K562 (cell line): ENCODE results near the gene LY6G6C. TPM values are rescaled to one million over a fixed set of nuclear protein-coding genes. Genes with fewer than 3 reads are reported as not detected.
A peak's percentile ranks its signal among the peaks of the same experiment; 100 is the strongest.

Experiments
- ATAC-seq: fragments of 200-7000 bp; cut with Tn5 transposase; 3 replicates; pipeline ENCODE4 v1.9.1; 2020; ENCODE audit warnings: moderate library complexity
- BruUV-seq: library from RNA; stranded (reverse); fragments of 400-500 nt; replicated peaks from 2 replicates; lab custom pipeline; 2021; lab: Mats Ljungman, UMichigan
- CTCF ChIA-PET: fragments of 300-600 bp; formaldehyde crosslinking; extraction: SDS; loops from one replicate; lab custom pipeline; 2021; ENCODE audit warnings: low intra/inter-chr PET ratio; lab: Yijun Ruan, JAX
- POLR2A ChIA-PET: fragments of 300-600, 350-650 bp; sonication (Branson Sonifier 250); formaldehyde crosslinking; extraction: SDS; loops from one replicate; lab custom pipeline; 2021; ENCODE audit warnings: antibody characterized with exemption, inconsistent platforms; lab: Yijun Ruan, JAX
- DNase-seq, 4 experiments: peaks; one replicate each; pipeline versions ENCODE4 v3.0.0 to v3.0.0-alpha.2; 2011 to 2018; ENCODE audit warnings: low spot score in 3 of 4, mixed read lengths in 3 of 4; ENCODE audit errors: extremely low read depth in 1 of 4
- FAIRE-seq: peaks from 2 replicates; lab custom pipeline; 2011; peaks lifted over from hg19 to GRCh38; lab: Jason Lieb, UNC
- H2AFZ ChIP-seq: 2 replicates; pipeline ENCODE4 v1.6.0; 2011; ENCODE audit warnings: low read depth, low read length, control low read depth, inconsistent platforms
- H3K27ac ChIP-seq: fragments of 200-600 bp; 3 replicates; pipeline ENCODE4 v1.8.0; 2011; ENCODE audit warnings: low read depth, mild to moderate bottlenecking, control low read depth, inconsistent platforms, low read length, moderate library complexity, mixed read lengths; ENCODE audit errors: extremely low read depth
- H3K27me3 ChIP-seq, 2 experiments: fragments of 300-600 bp in 1 of 2; 2 replicates in 1 of 2; 3 replicates in 1 of 2; pipeline versions ENCODE4 v1.6.0 to v1.8.0; 2011; ENCODE audit warnings: inconsistent platforms in 2 of 2, low read length in 2 of 2, mild to moderate bottlenecking in 1 of 2, mixed read lengths in 1 of 2, moderate library complexity in 1 of 2; ENCODE audit not compliant: control insufficient read depth in 2 of 2, insufficient read depth in 2 of 2
- H3K36me3 ChIP-seq: fragments of 300-600 bp; 3 replicates; pipeline ENCODE4 v1.8.0; 2011; ENCODE audit warnings: mild to moderate bottlenecking, low read length, inconsistent platforms; ENCODE audit not compliant: control insufficient read depth, insufficient read depth
- H3K4me1 ChIP-seq, 2 experiments: fragments of 200-600 bp in 1 of 2; replicated peaks in 1 of 2; 2 replicates in 1 of 2; 3 replicates in 1 of 2; pipeline versions ENCODE4 v1.5.1 to v1.8.0; 2011; ENCODE audit warnings: inconsistent platforms in 2 of 2, low read length in 2 of 2, mild to moderate bottlenecking in 1 of 2, mixed read lengths in 1 of 2, moderate library complexity in 1 of 2; ENCODE audit not compliant: control insufficient read depth in 2 of 2, insufficient read depth in 2 of 2
- H3K4me2 ChIP-seq: 2 replicates; pipeline ENCODE4 v1.6.1; 2011; ENCODE audit warnings: low read length, control low read depth, inconsistent platforms, mixed read lengths; ENCODE audit not compliant: insufficient read depth
- H3K4me3 ChIP-seq: fragments of 200-600 bp; sonication (generic), shearing (Covaris generic); 2 replicates; pipeline ENCODE4 v1.5.1; 2016; ENCODE audit warnings: control low read depth, inconsistent platforms
- H3K79me2 ChIP-seq: fragments of 200-600 bp; 3 replicates; pipeline ENCODE4 v1.8.0; 2011; ENCODE audit warnings: low read length, inconsistent platforms; ENCODE audit not compliant: control insufficient read depth, insufficient read depth
- H3K9ac ChIP-seq, 2 experiments: 2 replicates each; pipeline versions ENCODE4 v1.6.0 to v1.6.1; 2011; ENCODE audit warnings: low read depth in 2 of 2, low read length in 2 of 2, control low read depth in 1 of 2, inconsistent platforms in 1 of 2, mild to moderate bottlenecking in 1 of 2, mixed read lengths in 1 of 2; ENCODE audit not compliant: insufficient read depth in 1 of 2
- H3K9me1 ChIP-seq: one replicate; pipeline ENCODE4 v1.6.0; 2011; ENCODE audit warnings: inconsistent platforms, mild to moderate bottlenecking, low read length, moderate library complexity; ENCODE audit not compliant: control insufficient read depth, insufficient read depth
- H3K9me3 ChIP-seq: replicated peaks from 2 replicates; pipeline ENCODE4 v1.5.1; 2011; ENCODE audit warnings: low read depth, low read length, inconsistent platforms; ENCODE audit not compliant: control insufficient read depth, insufficient read depth
- H4K20me1 ChIP-seq: replicated peaks from 2 replicates; pipeline ENCODE4 v1.6.1; 2011; ENCODE audit warnings: low read length, inconsistent platforms, mixed read lengths; ENCODE audit not compliant: control insufficient read depth, insufficient read depth
- ARHGAP35 ChIP-seq: fragments of 450-650 bp; IDR thresholded peaks from 2 replicates; pipeline ENCODE4 v1.6.1; 2018; ENCODE audit not compliant: partially characterized antibody
- CCAR2 ChIP-seq: fragments of 200-400 bp; formaldehyde crosslinking; IDR thresholded peaks from 2 replicates; pipeline ENCODE4 v1.6.1; 2017; ENCODE audit warnings: mild to moderate bottlenecking, low read depth, low read length
- DPF2 ChIP-seq: fragments of 450-650 bp; IDR thresholded peaks from 2 replicates; pipeline ENCODE4 v1.6.1; 2016
- ESRRA ChIP-seq: fragments of 450-650 bp; IDR thresholded peaks from 2 replicates; pipeline ENCODE4 v1.6.1; 2014; ENCODE audit warnings: low read depth, mild to moderate bottlenecking, moderate library complexity, borderline replicate concordance
- EWSR1 ChIP-seq: fragments of 450-650 bp; IDR thresholded peaks from 2 replicates; pipeline ENCODE4 v1.6.1; 2018; ENCODE audit warnings: borderline replicate concordance, mild to moderate bottlenecking, low read depth, moderate library complexity; ENCODE audit not compliant: partially characterized antibody
- FOXJ3 ChIP-seq: sonication (generic); formaldehyde crosslinking; IDR thresholded peaks from 2 replicates; pipeline ENCODE4 v1.4.0; 2020; ENCODE audit warnings: mild to moderate bottlenecking, missing genetic modification reagents
- FOXK2 ChIP-seq, 2 experiments: fragments of 450-650 bp; IDR thresholded peaks in 1 of 2; conservative IDR thresholded peaks in 1 of 2; 2 replicates each; pipeline ENCODE4 v1.6.1; 2016; ENCODE audit warnings: low read depth in 2 of 2, mild to moderate bottlenecking in 1 of 2
- HDAC8 ChIP-seq: fragments of 450-650 bp; IDR thresholded peaks from 2 replicates; pipeline ENCODE4 v1.6.1; 2016; ENCODE audit warnings: mild to moderate bottlenecking, missing genetic modification characterization, moderate library complexity, missing compliant biosample characterization
- KLF13 ChIP-seq: fragments of 450-650 bp; IDR thresholded peaks from 2 replicates; pipeline ENCODE4 v1.6.1; 2016; ENCODE audit warnings: missing genetic modification characterization, low read depth, mild to moderate bottlenecking, missing compliant biosample characterization, moderate library complexity, borderline replicate concordance
- KLF6 ChIP-seq: fragments of 250-450 bp; sonication (Bioruptor Pico); IDR thresholded peaks from 2 replicates; pipeline ENCODE4 v1.4.0; 2020; ENCODE audit warnings: mild to moderate bottlenecking, moderate library complexity, borderline replicate concordance
- NCOA2 ChIP-seq, 2 experiments: fragments of 450-650 bp; IDR thresholded peaks; 2 replicates each; pipeline ENCODE4 v1.6.1; 2018; ENCODE audit warnings: mild to moderate bottlenecking in 2 of 2, moderate library complexity in 1 of 2; ENCODE audit not compliant: partially characterized antibody in 2 of 2
- RFX1 ChIP-seq: fragments of 450-650 bp; IDR thresholded peaks from 2 replicates; pipeline ENCODE4 v1.6.1; 2016; ENCODE audit warnings: mild to moderate bottlenecking, moderate library complexity
- SMARCB1 ChIP-seq: IDR thresholded peaks from 2 replicates; pipeline ENCODE4 v1.6.1; 2011; ENCODE audit warnings: improper control_type of control experiment, low read depth; ENCODE audit not compliant: insufficient read length
- SP1 ChIP-seq: sonication (generic); formaldehyde crosslinking; IDR thresholded peaks from 2 replicates; pipeline ENCODE4 v1.8.1; 2022; ENCODE audit warnings: mild to moderate bottlenecking, missing genetic modification reagents
- TEAD1 ChIP-seq, 2 experiments: fragments of 450-650 bp in 1 of 2; sonication (generic) in 1 of 2; formaldehyde crosslinking; IDR thresholded peaks; 2 replicates each; pipeline versions ENCODE4 v1.4.0 to v1.8.0; 2020 to 2022; ENCODE audit warnings: mild to moderate bottlenecking in 2 of 2, missing genetic modification reagents in 1 of 2
- U2AF2 ChIP-seq: fragments of 200-400 bp; formaldehyde crosslinking; optimal IDR thresholded peaks from 2 replicates; pipeline ENCODE3; 2017; ENCODE audit warnings: low read depth, mild to moderate bottlenecking, low read length
- ZNF121 ChIP-seq: sonication (generic); formaldehyde crosslinking; conservative IDR thresholded peaks from 2 replicates; pipeline ENCODE4 v1.8.0; 2022; ENCODE audit warnings: missing genetic modification reagents
- ZNF785 ChIP-seq: fragments of 250-450 bp; sonication (Bioruptor Pico); IDR thresholded peaks from 2 replicates; pipeline ENCODE4 v1.4.0; 2020; ENCODE audit warnings: mild to moderate bottlenecking
- ZNF79 ChIP-seq: fragments of 250-450 bp; sonication (Bioruptor Pico); IDR thresholded peaks from 2 replicates; pipeline ENCODE4 v1.4.0; 2020; ENCODE audit warnings: low read depth, mild to moderate bottlenecking, moderate library complexity
- WGBS: fragments of 100-300 bp; shearing (Covaris generic); methylation state at CpG from one replicate; pipeline ENCODE4 v1.1.6; 2016; ENCODE audit warnings: low coverage, mixed read lengths; ENCODE audit not compliant: insufficient coverage; ENCODE audit errors: missing lambda C conversion rate; 5-methylcytosine and 5-hydroxymethylcytosine counted together
- in situ Hi-C: fragments of 300-500 bp; cut with MboI; formaldehyde crosslinking; loops from 4 replicates; pipeline ENCODE4 v1.15.0; 2018; ENCODE audit warnings: inconsistent platforms, mixed read lengths
- intact Hi-C: fragments of 100-400 bp; cut with micrococcal nuclease; formaldehyde crosslinking; loops from 2 replicates; pipeline ENCODE4 v1.14.2; 2022
- polyA plus RNA-seq, 8 experiments: library from polyadenylated mRNA; depleted of rRNA in 4 of 8; stranded (reverse) in 5 of 8; unstranded in 3 of 8; fragments of >200 nt; fragmentation: Nextera tagmentation in 2 of 8; fragmentation: Illumina TruSeq in 1 of 8; extraction: Ambion mirVana in 2 of 8; extraction: Trizol in 1 of 8; gene quantifications; 2 replicates each; pipeline versions ENCODE4 v1.2.1 to v1.2.3, GENCODE V29; 2011 to 2014; ENCODE audit warnings: inconsistent platforms in 1 of 8, missing spikeins in 1 of 8
- total RNA-seq, 7 experiments: library from RNA; depleted of rRNA in 6 of 7; stranded (reverse); fragments of >200 nt in 6 of 7; fragmentation: Illumina TruSeq in 2 of 7; extraction: Trizol in 2 of 7; gene quantifications; 2 replicates each; pipeline versions ENCODE4 v1.2.1 to v1.2.3, GENCODE V29; 2011 to 2021; ENCODE audit warnings: low replicate concordance in 1 of 7
- TF ChIP-seq, protein P1 (sequence below): fragments of 200-400 bp; formaldehyde crosslinking; IDR thresholded peaks from 2 replicates; pipeline ENCODE4 v1.6.1; 2017; ENCODE audit warnings: mild to moderate bottlenecking, low read depth, low read length, moderate library complexity

LY6G6C gene
- total and polyA plus RNA-seq, 9 of the 15 experiments (the other 6 are each of a cell fraction or from before 2014, with no cell fraction given) = 0.06 to 0.20 TPM; not detected in 7

GRCh38 chr6:31689249-31690110 is 32.1 kb downstream of the LY6G6C start:
- peak overlapping the region; percentile 82 for H3K4me2 ChIP-seq
- DNase-seq = peak in 2 of 4 experiments; percentile 66 to 72
- TF ChIP-seq TEAD1 (CRISPR knock-in tag; IDR thresholded peaks at IDR 0.05) (peak in 1 of 2 experiments; percentile 50; a peak in 1 of 4 replicates), SMARCB1 (no peak), DPF2 (no peak), RFX1 (no peak), CCAR2 (no peak), FOXJ3 (CRISPR knock-in tag) (no peak), ESRRA (0 out of 2 replicates have a peak, but pooled peaks have one; percentile 9), KLF6 (CRISPR knock-in tag) (no peak), HDAC8 (no peak), ZNF79 (no peak), NCOA2 (IDR thresholded peaks at IDR 0.05; ENCODE audit: partially characterized antibody in 2 of 2) (no peak), ZNF785 (CRISPR knock-in tag) (no peak), U2AF2 (no peak), SP1 (no peak), KLF13 (tag) (peak; percentile 13; the same call in 1 of the 2 replicates), EWSR1 (no peak), ZNF121 (CRISPR knock-in tag) (no peak), ARHGAP35 (no peak), FOXK2 (conservative IDR thresholded peaks at IDR 0.05 in 1 of 2, IDR thresholded peaks at IDR 0.05 in 1 of 2; ENCODE audit: low read depth in 2 of 2) (no peak)
- TF ChIP-seq, protein P1, sequence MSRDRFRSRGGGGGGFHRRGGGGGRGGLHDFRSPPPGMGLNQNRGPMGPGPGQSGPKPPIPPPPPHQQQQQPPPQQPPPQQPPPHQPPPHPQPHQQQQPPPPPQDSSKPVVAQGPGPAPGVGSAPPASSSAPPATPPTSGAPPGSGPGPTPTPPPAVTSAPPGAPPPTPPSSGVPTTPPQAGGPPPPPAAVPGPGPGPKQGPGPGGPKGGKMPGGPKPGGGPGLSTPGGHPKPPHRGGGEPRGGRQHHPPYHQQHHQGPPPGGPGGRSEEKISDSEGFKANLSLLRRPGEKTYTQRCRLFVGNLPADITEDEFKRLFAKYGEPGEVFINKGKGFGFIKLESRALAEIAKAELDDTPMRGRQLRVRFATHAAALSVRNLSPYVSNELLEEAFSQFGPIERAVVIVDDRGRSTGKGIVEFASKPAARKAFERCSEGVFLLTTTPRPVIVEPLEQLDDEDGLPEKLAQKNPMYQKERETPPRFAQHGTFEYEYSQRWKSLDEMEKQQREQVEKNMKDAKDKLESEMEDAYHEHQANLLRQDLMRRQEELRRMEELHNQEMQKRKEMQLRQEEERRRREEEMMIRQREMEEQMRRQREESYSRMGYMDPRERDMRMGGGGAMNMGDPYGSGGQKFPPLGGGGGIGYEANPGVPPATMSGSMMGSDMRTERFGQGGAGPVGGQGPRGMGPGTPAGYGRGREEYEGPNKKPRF = no peak

More at GRCh38 chr6:31689249-31690110, 32.1 kb downstream of the LY6G6C start:
- Histone ChIP-seq H3K27ac (peak overlapping the region; percentile 88), H3K27me3 (no peaks in the 10 kb centered on the region), H2AFZ (no peak overlapping the region), H3K9me1 (no peaks in the 10 kb centered on the region), H3K9me3 (no peaks in the 10 kb centered on the region), H3K4me1 (peaks cover 63 to 65% of the 10 kb centered on the region in 2 experiments), H4K20me1 (no peaks in the 10 kb centered on the region), H3K4me3 (no peak overlapping the region; the same call in 1 of the 2 replicates), H3K36me3 (peaks cover 89% of the 10 kb centered on the region), H3K9ac (peak overlapping the region; percentile 68 to 86), H3K79me2 (no peaks in the 10 kb centered on the region; the same call in 2 of the 3 replicates)
- BruUV-seq = no TSS peak
- ATAC-seq (peak; percentile 60), FAIRE-seq (peak; percentile 58)
- WGBS = 60% methylated on average over 11 of the region's 11 CpGs
- ChIA-PET POLR2A (interaction anchor here (0.6 to 7.1 kb wide), 30 partner anchors 11 to 960 kb away, joined by 3 to 158 read pairs (median 5); partner anchors contain the start of genes ABHD16A, C6orf47, CLIC1 and DDAH2), CTCF (interaction anchor here (1.0 to 1.5 kb wide), 3 partner anchors 13 to 79 kb away, joined by 3 read pairs; no protein-coding TSS in a partner anchor)
- intact Hi-C loops = loop anchor here (1.0 to 2.0 kb wide), 3 partner anchors 14 to 141 kb away; partner anchors contain the start of gene ABHD16A
- in situ Hi-C loops = loop anchor here (5.0 kb wide), 1 partner anchor 78 kb away; no protein-coding TSS in a partner anchor
